Esophagus squamous epithelium (tissue), 4 donors: ENCODE measurements around the gene UNC5C.

Source experiments
- POLR2A ChIP-seq, 4 donors: fragments of 450-650 bp; IDR thresholded peaks; one replicate each; pipeline ENCODE4 v1.6.1; 2017; ENCODE audit warnings: antibody characterized with exemption in 4 of 4, mild to moderate bottlenecking in 4 of 4, moderate library complexity in 3 of 4
- TF ChIP-seq, protein P1 (sequence below), 6 experiments: fragments of 450-650 bp in 4 of 6; fragments of 200-600 bp in 2 of 6; sonication (generic) in 2 of 6; IDR thresholded peaks; one replicate each; pipeline ENCODE4 v1.5.1; 2016 to 2019; ENCODE audit warnings: antibody characterized with exemption in 6 of 6, mild to moderate bottlenecking in 4 of 6, moderate library complexity in 4 of 6

DNA sequence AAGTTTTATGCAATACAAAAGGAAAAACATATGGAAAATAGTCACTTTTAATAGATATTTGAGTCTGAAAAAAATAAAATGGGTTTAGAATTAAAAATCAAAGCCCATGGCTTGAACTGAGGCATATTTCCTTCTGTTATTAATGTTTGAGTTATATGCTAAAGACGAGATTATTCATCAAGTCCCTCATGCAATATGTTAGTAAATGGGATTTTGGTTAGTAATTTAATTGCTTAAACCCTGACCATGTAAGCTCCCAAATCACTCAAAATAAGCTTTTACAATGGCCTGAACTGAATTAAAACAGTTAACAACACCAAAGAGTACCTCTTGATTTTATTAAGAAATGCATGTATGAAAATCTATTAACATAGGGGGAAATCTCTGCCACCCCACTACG, 12.1 kb downstream of the UNC5C start:
- TF ChIP-seq, protein P1, sequence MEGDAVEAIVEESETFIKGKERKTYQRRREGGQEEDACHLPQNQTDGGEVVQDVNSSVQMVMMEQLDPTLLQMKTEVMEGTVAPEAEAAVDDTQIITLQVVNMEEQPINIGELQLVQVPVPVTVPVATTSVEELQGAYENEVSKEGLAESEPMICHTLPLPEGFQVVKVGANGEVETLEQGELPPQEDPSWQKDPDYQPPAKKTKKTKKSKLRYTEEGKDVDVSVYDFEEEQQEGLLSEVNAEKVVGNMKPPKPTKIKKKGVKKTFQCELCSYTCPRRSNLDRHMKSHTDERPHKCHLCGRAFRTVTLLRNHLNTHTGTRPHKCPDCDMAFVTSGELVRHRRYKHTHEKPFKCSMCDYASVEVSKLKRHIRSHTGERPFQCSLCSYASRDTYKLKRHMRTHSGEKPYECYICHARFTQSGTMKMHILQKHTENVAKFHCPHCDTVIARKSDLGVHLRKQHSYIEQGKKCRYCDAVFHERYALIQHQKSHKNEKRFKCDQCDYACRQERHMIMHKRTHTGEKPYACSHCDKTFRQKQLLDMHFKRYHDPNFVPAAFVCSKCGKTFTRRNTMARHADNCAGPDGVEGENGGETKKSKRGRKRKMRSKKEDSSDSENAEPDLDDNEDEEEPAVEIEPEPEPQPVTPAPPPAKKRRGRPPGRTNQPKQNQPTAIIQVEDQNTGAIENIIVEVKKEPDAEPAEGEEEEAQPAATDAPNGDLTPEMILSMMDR (IDR thresholded peaks at IDR 0.05) = no peak
- TF ChIP-seq POLR2A (IDR thresholded peaks at IDR 0.05) = no peak
